Measurements from ENCODE around the gene DHX30.

GRCh38 chr3:47758261-47759025 lies 44.5 kb upstream of the DHX30 start:
- TF ChIP-seq, protein P1, sequence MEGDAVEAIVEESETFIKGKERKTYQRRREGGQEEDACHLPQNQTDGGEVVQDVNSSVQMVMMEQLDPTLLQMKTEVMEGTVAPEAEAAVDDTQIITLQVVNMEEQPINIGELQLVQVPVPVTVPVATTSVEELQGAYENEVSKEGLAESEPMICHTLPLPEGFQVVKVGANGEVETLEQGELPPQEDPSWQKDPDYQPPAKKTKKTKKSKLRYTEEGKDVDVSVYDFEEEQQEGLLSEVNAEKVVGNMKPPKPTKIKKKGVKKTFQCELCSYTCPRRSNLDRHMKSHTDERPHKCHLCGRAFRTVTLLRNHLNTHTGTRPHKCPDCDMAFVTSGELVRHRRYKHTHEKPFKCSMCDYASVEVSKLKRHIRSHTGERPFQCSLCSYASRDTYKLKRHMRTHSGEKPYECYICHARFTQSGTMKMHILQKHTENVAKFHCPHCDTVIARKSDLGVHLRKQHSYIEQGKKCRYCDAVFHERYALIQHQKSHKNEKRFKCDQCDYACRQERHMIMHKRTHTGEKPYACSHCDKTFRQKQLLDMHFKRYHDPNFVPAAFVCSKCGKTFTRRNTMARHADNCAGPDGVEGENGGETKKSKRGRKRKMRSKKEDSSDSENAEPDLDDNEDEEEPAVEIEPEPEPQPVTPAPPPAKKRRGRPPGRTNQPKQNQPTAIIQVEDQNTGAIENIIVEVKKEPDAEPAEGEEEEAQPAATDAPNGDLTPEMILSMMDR (IDR thresholded peaks at IDR 0.05; ENCODE audit: low read length) = no peak
- TF ChIP-seq EZH2 (IDR thresholded peaks at IDR 0.05; ENCODE audit: borderline replicate concordance, low read length) = no peak
